HG03064 (cell line): ENCODE data around the gene SNORC.
"Not testable (repeated sequence)": the region's sequence is repeated elsewhere in the genome, so short reads cannot be mapped to it uniquely, and the experiment has no call there.

Experiments
- ATAC-seq: cut with Tn5 transposase; IDR thresholded peaks from one replicate; pipeline ENCODE4 v1.9.1; 2021; ENCODE audit warnings: low read depth; ENCODE audit not compliant: unreplicated experiment

The SNORC gene

DNA sequence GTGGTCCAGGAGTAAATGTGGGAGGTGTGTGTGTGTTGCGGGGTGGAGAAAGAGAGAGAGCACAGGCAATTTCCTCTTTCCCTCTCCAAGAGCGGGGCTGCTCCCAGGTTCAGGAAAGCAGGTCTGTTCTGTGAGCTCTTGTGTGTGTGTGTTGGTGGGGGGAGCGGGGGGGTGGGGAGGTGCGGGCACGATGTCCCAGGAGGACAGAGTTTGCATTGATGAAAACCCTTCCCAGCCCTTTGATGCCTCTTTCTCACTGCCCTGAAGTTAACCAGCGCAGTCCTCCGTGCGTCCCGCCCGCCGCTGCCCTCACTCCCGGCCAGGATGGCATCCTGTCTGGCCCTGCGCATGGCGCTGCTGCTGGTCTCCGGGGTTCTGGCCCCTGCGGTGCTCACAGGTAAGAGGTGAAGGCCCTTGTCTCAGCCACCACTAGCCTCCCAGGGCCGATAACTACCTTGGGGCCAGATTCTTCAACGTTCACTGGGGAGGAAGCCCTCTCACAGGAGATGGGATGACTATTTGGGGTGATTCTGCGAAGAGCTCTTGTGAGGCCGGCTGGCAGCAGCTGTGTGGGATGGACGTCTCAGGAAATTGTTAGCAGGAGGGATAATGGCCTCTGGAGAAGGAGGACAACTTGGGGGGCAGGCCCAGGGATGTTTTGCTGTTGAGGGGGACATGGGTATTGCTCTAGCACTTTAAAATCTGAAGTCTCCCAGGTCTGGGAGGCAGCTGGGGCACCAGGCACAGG is at the start of gene SNORC:
TSS of gene SNORC (plus strand) at position 247 of the 748 bp plus-strand sequence. CDS start at position 325, 78 bp downstream.
- ATAC-seq: no peak

DNA sequence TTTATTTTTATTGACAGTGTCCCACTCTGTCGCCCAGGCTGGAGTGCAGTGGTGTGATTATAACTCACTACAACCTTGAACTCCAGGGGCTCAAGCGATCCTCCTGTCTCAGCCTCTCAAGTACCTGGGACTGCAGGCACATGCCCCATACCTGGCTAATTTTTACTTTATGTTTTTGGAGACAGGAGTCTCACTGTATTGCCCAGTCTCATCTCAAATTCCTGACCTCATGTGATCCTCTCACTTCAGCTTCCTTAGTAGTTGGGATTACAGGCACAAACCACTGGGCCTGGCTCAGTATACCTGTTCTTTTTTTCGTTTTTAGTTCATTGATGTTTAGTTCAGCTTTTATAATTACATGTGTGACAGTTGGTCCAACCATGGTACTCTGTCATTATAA is 40.1 kb upstream of the SNORC start:
- no peak for ATAC-seq

DNA sequence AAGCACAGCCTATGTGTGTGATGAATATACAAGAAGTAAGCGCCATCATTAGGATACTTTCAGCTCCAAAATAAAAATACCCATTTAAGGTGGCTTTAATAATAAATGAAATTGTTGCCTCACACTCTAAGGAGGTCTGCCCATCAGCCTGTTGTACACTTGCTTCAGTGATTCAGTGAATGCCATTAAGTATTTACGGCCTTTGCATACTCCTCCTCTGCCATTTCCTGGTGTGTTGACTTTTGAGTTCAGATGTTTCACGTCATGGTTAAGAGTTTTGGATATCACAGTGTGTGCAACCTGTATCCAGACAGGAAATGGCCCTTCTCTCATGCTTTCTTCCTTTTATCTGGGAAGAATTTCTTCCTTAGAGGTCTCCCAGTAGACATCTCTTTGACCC is 38.6 kb upstream of the SNORC start:
- no peak for ATAC-seq

DNA sequence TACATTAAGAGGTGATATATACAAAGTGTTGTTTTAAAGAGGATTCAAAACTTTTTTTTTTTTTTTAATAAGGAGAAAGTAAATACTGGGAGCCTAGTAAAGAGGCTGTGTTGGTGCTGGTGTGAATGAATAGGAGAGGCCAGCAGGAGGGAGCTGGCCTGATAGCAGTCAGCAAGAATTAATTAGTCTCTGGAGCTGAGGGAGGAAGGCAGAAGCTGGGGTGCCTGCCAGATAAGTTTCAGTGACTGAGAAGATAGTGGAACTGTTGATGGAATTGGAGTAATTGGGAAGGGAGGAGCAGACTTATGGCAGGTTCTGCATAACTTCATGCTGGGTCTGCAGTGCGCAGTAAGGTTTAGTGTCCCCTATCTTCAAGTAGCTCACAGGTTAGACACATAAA is 36.2 kb upstream of the SNORC start:
- ATAC-seq: no peak

DNA sequence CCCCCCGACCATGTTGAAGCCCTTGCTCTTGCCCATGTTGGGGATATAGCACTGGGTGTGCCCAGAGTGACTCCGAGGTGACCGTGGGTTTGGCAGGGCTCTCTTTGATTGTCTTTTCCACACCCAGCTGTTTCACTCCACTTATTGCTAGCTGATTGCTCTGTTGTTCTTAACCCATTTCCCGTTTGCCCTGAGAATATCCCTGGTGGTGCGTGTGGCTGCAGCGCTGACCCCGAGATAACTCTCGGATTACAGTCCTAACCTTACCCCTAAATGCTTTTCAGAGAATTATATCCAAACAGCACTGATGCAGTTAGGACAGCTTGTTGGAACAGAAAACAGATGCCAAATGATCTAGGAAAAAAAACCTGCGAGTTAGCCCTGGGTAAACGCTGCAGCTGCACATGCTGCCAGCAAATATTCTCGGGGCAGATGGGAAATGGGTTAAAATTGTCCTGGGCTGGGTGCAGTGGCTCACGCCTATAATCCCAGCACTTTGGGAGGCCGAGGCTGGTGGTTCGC is 34.3 kb upstream of the SNORC start:
- no peak for ATAC-seq

DNA sequence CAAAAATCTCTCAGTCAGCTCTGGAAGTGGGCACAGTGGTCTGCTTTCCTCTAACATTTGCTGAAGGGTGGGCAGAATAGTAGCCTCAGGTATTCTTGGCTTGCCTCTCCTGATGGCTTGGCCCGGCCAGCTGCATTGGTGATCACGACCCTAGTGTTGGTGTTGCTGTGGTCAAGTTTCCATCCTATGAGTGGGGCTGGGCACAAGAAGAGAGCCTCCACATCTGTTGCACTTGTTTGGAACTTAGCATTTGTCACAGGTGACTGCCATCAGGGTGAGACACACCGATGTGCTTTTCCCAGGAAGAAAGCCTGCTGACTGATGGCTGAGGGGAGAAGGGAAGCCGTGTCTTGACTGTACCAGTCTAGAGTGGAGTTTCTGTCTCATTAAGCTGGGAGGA is 33.1 kb upstream of the SNORC start:
- ATAC-seq: no peak

DNA sequence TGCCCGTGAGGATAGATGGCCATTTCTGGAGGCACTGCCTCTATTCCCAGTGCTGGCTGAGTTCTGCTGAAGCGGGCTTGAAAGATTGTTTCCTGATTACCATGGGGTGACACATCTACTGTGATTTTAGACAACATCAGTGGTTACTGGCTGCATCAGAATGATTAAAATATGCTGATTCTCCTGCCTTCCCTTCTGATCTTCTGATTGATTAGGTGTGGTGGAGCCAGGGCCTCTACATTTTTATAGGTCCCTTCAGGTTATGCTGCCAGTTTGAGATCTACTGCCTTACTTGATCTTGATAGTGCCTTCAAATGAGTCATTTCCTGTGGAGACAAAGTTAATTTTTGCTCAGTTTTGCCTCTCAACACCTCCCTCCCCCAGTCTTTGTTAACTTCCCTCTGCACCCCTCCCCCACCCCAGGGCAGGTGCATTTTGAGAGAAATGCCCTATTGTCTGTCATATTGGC is 31.6 kb upstream of the SNORC start:
- ATAC-seq: peak; percentile 85

DNA sequence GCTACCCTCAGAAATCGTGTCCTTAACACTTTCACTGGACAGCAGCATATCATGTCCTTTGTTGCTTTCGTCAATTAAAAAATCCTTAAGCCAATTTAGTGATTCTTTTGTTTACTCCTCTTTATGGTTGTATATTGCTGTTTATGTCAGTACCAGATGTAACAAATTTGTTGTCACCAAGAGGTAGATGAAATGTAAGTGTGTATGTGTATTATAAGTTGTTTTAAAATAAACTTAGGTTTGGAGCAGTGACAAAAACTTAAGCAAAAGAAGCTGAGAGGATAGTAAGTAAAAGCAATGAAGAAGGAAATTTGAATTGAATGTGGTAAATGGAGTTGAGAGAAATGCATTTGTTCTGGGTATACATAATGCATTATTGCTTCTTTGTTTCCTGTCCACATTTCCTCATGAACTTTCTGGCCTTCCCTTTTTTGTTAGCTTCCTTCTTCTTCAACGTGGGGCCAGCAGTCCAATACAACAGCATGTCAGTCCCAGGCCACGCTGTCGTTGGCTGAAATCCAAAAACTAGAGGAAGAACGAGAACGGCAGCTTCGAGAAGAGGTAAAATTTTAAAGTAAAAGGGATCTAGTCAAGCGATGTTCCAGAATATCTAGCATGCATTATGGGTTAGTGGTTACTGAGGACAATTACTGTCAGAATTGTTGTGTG is 30.5 kb upstream of the SNORC start:
- ATAC-seq: no peak

DNA sequence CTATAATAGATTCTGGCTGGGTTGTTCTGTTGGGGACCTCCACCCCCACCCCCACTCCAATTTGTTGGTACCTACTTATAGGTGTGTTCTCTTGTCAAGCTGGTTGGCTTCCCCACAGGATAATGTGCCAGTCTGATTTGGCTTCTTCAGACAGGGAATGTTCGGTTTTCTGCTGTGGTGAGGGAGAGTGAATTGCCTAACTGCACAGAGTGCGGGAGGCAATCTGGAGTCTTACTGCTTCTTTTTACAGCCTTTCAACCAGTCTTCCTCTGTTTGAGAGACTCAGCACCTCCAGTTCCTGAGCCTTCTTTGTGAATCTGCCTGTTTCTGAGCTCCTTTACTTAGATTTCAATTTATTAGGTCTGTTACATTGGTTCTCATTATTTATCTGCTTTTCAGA is 27.4 kb upstream of the SNORC start:
- ATAC-seq: no peak

DNA sequence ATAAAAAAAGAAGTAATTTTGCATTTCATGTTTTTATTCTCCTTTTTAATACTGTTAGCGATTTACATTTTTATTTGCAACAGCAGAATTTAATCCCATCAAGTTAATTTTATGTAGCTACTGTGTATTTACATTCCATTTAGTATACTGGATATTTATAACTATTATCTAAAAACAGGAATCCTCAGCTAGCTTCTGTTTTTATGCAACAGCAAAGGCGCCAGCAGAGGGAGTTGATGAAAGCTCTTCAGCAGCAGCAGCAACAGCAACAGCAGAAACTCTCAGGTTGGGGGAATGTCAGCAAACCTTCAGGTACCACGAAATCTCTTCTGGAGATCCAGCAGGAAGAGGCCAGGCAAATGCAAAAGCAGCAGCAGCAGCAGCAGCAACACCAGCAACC is 26.2 kb upstream of the SNORC start:
- no peak for ATAC-seq

DNA sequence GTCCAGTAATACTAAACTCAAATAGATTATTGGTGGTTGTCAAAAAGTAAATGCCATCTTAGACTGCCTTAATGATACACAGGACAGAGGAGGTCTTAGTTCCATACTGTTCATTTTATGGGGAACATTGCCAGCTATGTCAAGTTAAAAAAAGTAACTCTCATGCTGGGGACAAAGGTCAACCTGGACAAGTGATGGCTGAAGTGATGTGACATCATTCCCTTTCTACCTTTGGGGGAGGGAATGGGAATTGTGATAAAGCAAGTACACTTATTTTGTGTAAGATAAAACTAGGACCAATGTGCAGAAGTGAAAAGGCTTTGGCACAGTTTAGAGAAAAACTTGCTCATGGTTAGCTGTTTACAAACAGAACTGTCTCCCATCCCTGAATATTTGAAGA is 24.0 kb upstream of the SNORC start:
- no peak for ATAC-seq

DNA sequence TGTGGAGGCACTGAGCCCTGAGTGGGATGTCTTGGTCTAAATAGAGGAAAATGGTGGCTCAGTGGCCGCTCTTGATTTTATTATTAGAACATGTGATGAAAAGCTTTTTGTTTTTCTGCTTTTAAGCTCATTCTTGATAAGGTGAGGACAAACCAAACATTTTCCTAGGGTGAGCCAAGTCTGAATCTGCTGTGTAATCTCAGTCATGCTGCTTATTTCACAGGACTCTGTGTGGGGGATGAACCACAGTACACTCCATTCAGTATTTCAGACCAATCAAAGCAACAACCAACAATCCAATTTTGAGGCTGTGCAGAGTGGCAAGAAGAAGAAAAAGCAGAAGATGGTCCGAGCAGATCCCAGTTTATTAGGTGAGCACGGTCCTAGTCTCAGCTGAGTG is 20.0 kb upstream of the SNORC start:
- ATAC-seq: no peak

DNA sequence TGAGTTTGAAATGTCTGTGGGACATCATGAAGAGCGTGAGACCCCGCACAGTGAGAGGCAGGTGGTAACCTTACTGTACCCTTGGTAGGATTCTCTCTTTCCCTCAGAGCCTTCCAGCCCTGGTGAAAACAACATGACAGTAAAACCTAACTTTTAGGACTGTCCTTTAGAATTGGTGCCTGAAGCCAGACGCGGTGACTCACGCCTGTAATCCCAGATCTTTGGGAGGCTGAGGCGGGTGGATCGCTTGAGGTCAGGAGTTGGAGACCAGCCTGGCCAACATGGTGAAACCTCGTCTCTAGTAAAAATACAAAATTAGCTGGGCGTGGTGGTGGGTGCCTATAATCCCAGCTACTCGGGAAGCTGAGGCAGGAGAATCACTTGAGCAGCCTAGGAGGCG is 18.0 kb upstream of the SNORC start:
- ATAC-seq: not testable (repeated sequence)

DNA sequence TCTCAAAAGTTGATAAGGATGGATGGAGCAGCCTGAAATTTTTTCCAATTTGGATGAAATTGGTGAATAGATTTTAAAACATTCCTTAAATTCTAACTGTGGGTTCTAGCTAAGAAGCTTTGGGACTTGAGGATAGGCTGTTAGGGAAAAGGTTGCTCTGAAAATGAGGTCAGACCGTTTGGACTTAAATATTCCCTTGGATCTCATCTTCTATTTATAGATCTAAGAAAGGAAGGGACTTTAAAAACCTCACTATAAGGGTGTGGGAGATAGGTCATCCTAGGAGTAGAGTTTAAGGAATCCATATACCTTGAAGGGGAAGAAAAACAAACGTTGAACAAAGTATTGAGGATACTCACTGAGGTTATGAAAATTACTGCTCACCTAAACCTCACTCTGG is 17.4 kb upstream of the SNORC start:
- ATAC-seq: no peak

DNA sequence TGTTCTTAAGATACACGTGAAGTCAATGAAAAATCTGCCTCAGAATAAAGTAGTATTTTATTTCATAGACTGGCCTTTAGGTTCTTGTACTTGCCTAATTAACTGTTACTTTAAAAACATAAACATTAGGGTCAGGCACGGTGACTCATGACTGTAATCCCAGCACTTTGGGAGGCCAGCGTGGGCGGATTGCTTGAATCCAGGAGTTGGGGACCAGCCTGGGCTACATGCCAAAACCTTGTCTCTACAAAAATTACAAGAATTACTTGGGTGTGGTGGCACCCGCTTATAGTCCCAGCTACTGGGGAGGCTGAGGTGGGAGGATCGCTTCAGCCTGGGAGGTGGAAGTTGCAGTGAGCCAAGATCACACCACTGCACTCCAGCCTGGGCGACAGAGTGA is 16.0 kb upstream of the SNORC start:
- ATAC-seq: no peak

DNA sequence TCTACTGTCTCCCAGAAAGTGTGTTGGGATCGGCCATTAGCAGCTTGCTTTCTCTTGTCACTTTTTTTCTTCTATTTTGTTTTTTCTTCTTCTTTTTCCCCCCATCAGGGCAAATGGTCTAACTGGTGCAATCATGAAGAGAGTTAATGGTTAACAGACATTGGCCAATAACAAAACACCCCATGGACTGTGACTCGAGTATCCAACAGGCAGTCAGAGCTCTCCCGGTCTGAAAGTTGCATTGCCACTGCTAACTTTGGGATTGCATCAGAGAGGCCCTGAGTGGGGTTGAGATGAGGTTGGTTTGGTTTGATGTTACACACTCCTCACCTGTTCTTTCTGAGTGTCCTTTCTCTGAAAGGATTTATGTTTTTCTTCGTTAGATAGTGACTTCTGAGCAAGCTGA is 12.9 kb upstream of the SNORC start:
- ATAC-seq: no peak

DNA sequence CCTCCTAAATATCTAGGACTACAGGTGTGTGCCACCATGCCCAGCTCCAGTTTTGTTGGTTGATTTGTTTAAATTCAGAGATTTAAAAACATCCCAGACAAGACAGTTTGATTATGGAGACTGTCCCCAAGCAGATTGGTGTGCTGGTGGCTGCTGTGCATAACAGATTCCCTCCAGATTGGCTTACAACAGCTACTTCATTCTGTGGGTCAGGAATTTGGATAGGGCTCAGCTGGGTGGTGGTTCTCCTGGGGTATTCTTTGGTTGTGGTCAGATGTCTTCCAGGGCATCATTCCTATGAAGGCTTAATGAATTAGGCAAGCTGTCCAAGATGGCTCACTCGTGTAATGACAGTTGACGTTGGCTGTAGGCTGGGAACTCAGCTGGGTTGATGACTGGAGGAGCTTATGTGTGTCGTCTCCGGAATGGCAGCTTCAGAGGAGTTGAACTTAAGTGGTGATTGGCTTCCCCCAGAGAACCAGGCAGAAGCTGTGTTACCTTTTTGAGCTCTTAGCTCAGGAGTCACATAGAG is 10.6 kb upstream of the SNORC start:
- ATAC-seq: no peak

DNA sequence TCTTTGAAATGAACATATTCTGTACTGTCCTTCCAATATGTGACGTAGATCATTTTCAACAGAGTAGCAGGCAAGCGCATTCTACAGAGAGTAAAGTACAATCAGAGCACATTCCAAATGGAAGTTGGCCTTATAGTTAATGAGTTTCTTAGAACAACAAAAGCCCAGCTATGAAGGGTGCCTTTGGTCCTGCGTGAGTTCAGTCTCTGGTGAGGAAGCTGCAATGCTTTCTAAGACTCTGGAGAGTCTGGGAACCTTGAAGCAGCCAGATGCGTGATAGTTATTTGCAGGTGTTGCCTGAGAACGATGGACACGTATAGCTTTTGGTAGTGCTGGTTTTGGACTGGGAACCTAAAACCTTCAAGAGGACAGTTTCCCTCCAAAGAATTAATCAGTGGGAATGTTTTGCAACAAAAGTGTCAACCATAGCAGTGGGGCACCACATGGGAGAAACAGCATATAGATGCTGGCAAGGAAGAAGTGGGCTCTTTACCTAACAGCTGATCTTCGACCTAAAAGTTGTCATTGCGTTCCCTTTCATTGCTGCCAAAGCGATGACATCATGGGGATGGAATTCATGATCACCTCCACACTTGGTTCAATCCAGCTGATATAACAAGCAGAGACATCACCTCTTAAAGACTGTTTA is 9.3 kb upstream of the SNORC start:
- ATAC-seq: no peak

DNA sequence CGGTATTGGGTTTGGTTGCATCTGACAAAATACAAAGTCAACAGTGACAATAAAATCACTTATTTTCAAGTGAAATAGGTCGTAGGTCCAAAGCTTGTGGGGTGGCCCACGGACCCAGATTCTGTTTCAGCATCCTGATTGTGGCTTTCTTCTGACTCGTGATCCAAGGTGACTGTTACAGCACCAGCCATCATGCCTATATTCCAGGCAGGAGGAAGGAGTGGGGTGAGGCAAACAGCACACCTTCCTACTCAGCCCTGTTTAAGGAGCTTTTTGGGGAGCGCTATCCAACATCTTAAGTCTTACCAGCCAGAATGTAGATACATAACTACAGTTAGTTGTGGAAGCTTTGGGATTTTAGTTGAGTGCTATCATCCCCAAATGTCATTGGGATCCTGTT is 8.7 kb upstream of the SNORC start:
- ATAC-seq: no peak

DNA sequence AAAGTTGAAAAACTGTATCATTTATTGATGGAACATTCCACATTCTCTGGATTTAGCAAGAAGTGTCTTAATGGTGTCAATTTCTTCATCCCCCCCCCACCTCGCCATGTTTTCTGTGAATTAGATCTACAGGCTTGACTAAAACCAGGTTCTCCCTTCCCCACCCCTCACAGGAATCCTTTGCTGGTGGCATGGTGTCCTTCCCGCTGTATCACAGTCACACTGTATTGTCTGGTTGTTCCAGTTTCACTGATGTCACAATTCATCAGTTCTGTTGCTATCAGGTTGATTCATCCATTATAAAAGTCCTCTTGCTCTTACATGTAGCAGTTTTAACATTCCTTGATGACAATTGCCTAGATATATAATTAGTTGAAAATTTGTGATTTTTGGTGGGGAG is 6.1 kb upstream of the SNORC start:
- no peak for ATAC-seq

DNA sequence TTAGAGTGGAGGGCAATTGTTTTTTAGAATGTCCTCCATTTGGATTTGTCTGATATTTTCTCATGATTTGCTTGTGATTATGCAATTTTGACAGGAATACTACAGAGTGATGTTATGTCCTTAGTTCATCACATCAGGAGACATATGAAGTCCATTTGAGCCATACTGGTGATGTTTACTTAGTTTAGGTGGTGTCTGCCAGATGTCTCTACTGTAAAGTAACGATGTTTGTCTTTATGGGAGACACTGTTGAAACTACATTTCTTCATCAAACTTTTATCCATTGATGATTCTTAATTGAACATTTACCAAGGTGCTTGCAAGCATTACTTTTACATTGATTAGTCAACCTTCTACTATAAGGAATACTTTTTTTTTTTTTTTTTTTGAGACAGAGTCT is 4.9 kb upstream of the SNORC start:
- ATAC-seq: no peak
